ENCODE data around the gene INSYN2B.

The INSYN2B gene

GRCh38 chr5:169933616-169934015 is 46.7 kb downstream of the INSYN2B start:
- no peak for TF ChIP-seq CTCF (IDR thresholded peaks at IDR 0.05; ENCODE audit: insufficient read depth, low read length, poor library complexity, severe bottlenecking)
- Histone ChIP-seq H3K36me3 (ENCODE audit: control insufficient read depth, insufficient read depth, low read length) (peaks cover 8% of the 10 kb centered on the region), H3K4me3 (replicated peaks; ENCODE audit: low read depth, low read length) (no peak overlapping the region), H3K27me3 (replicated peaks; ENCODE audit: control insufficient read depth, insufficient read depth, low read length) (no peaks in the 10 kb centered on the region)
- no peak for DNase-seq (ENCODE audit: extremely low read depth, insufficient read length)

- Histone ChIP-seq H3K4me3 (replicated peaks; ENCODE audit: low read depth, low read length) (no peak overlapping the region), H3K27me3 (replicated peaks; ENCODE audit: control insufficient read depth, insufficient read depth, low read length) (no peaks in the 10 kb centered on the region), H3K36me3 (ENCODE audit: control insufficient read depth, insufficient read depth, low read length) (peaks cover 8% of the 10 kb centered on the region)
- DNase-seq (ENCODE audit: extremely low read depth, insufficient read length): no peak
- no peak for TF ChIP-seq CTCF (IDR thresholded peaks at IDR 0.05; ENCODE audit: insufficient read depth, low read length, poor library complexity, severe bottlenecking)
Measured at GRCh38 chr5:169933127-169933526, 47.2 kb downstream of the INSYN2B start.

GRCh38 chr5:169923988-169924387 is 56.3 kb downstream of the INSYN2B start:
- H3K4me3 ChIP-seq (replicated peaks; ENCODE audit: low read depth, low read length): no peak overlapping the region
- H3K36me3 ChIP-seq (ENCODE audit: control insufficient read depth, insufficient read depth, low read length): no peaks in the 10 kb centered on the region; the same call in 1 of the 2 replicates
- DNase-seq (ENCODE audit: extremely low read depth, insufficient read length): peak; percentile 8
- H3K27me3 ChIP-seq (replicated peaks; ENCODE audit: control insufficient read depth, insufficient read depth, low read length): no peaks in the 10 kb centered on the region
- no peak for TF ChIP-seq CTCF (IDR thresholded peaks at IDR 0.05; ENCODE audit: insufficient read depth, low read length, poor library complexity, severe bottlenecking)

GRCh38 chr5:169922474-169922873 is 57.8 kb downstream of the INSYN2B start:
- no peaks in the 10 kb centered on the region; the same call in 1 of the 2 replicates for H3K36me3 ChIP-seq (ENCODE audit: control insufficient read depth, insufficient read depth, low read length)
- no peak overlapping the region for H3K4me3 ChIP-seq (replicated peaks; ENCODE audit: low read depth, low read length)
- DNase-seq (ENCODE audit: extremely low read depth, insufficient read length): no peak
- H3K27me3 ChIP-seq (replicated peaks; ENCODE audit: control insufficient read depth, insufficient read depth, low read length): no peaks in the 10 kb centered on the region
- no peak for TF ChIP-seq CTCF (IDR thresholded peaks at IDR 0.05; ENCODE audit: insufficient read depth, low read length, poor library complexity, severe bottlenecking)

GRCh38 chr5:169921949-169922348 is 58.3 kb downstream of the INSYN2B start:
- TF ChIP-seq CTCF (IDR thresholded peaks at IDR 0.05; ENCODE audit: insufficient read depth, low read length, poor library complexity, severe bottlenecking): no peak
- H3K36me3 ChIP-seq (ENCODE audit: control insufficient read depth, insufficient read depth, low read length): no peaks in the 10 kb centered on the region; the same call in 1 of the 2 replicates
- no peak for DNase-seq (ENCODE audit: extremely low read depth, insufficient read length)

GRCh38 chr5:169921384-169921783 is 58.9 kb downstream of the INSYN2B start:
- TF ChIP-seq CTCF (IDR thresholded peaks at IDR 0.05; ENCODE audit: insufficient read depth, low read length, poor library complexity, severe bottlenecking): no peak
- DNase-seq (ENCODE audit: extremely low read depth, insufficient read length): no peak
- Histone ChIP-seq H3K27me3 (replicated peaks; ENCODE audit: control insufficient read depth, insufficient read depth, low read length) (no peaks in the 10 kb centered on the region), H3K4me3 (replicated peaks; ENCODE audit: low read depth, low read length) (no peak overlapping the region), H3K36me3 (ENCODE audit: control insufficient read depth, insufficient read depth, low read length) (no peaks in the 10 kb centered on the region; the same call in 1 of the 2 replicates)

More at GRCh38 chr5:169921949-169922348, 58.3 kb downstream of the INSYN2B start:
- no peaks in the 10 kb centered on the region for H3K27me3 ChIP-seq (replicated peaks; ENCODE audit: control insufficient read depth, insufficient read depth, low read length)
- no peak overlapping the region for H3K4me3 ChIP-seq (replicated peaks; ENCODE audit: low read depth, low read length)
